Lower leg skin (tissue), 3 donors: Measurements from ENCODE around the gene PHYHD1.

Experiments used
- POLR2A ChIP-seq, 2 donors: fragments of 450-650 bp; IDR thresholded peaks; one replicate each; pipeline ENCODE4 v1.6.1; 2016 to 2017; ENCODE audit warnings: antibody characterized with exemption in 2 of 2, mild to moderate bottlenecking in 1 of 2, moderate library complexity in 1 of 2
- TF ChIP-seq, protein P1 (sequence below), 3 donors: fragments of 450-650 bp; IDR thresholded peaks; one replicate each; pipeline ENCODE4 v1.5.1; 2016; ENCODE audit warnings: antibody characterized with exemption in 3 of 3, mild to moderate bottlenecking in 3 of 3, moderate library complexity in 2 of 3

DNA sequence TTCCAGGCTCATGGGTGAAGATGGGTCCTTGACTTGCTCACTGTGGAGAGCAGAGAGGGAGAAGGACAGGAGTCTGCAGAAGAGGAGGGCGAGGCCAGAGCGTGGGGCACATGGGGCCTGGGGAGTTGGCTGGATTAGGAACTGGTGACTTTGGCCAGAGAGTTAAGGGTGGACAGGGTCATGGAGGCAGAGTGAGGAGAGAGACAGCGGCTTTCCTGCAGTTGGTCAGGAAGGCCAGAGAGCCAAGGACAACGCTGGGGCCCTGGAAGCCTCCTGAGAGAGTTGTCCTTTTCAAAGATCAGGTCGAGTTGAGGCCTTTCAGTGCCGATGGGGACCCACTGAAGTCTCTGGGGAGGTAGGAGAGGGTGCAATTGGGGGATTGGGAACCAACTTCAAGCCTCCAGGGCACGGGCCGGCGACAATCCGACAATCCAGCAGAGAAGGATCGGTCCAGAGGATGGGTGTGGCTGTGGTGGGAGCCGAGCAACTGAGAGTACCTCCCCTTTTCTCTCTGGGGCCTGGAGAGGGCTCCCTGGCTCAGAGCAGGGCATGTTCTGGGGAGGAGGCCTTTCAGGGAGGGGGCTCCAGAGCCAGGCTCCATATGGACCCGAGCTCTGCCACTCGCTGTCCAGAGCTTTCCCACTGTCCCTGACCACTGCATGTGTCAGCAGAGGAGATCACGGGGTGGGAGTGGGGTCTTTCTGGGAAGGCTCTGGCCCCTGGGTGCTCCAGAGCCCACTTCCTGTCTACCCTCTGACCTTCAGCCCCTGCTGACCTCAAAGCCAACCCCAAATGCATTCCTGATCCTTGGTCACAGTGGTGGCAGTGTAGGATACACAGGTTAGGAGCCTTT lies 7.5 kb upstream of the PHYHD1 start:
- TF ChIP-seq POLR2A (IDR thresholded peaks at IDR 0.05): no peak
- TF ChIP-seq, protein P1, sequence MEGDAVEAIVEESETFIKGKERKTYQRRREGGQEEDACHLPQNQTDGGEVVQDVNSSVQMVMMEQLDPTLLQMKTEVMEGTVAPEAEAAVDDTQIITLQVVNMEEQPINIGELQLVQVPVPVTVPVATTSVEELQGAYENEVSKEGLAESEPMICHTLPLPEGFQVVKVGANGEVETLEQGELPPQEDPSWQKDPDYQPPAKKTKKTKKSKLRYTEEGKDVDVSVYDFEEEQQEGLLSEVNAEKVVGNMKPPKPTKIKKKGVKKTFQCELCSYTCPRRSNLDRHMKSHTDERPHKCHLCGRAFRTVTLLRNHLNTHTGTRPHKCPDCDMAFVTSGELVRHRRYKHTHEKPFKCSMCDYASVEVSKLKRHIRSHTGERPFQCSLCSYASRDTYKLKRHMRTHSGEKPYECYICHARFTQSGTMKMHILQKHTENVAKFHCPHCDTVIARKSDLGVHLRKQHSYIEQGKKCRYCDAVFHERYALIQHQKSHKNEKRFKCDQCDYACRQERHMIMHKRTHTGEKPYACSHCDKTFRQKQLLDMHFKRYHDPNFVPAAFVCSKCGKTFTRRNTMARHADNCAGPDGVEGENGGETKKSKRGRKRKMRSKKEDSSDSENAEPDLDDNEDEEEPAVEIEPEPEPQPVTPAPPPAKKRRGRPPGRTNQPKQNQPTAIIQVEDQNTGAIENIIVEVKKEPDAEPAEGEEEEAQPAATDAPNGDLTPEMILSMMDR (IDR thresholded peaks at IDR 0.05): no peak
